ENCODE data around the gene DNAJB6.

DNA sequence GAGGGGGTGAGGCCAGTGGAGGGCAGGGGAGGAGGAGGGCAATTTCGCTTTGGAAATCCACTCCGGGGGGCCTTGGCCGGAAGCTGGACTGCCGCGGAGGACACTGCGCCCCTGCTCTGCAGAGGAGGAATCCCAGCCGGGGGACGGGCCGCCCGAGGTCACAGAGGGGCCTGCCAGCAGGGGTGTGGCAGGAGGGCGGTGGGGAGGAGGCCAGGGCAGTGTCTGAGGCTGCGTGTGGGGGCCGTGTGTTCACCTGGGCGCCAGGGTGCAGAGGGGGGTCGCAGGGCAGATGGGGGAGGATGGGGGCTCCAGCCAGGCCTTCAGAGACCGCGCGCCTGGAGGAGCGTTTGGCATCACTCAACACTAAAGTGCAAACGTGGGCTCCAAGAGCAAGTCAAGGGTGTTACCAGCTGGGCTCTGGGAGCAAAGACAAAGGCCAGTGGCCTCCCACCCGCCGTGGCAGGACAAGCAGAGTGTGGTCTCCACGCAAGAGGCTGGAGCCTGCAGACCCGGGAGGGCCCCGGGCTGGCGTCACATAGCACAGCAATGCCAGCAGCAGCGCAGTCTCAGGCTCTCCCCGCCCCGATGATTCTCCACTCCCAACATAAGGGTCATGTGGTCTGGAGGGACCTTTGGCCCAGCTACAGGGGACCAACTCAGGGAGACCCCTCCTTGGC, 45.3 kb upstream of the DNAJB6 start:
- no peak for TF ChIP-seq SP1 (IDR thresholded peaks at IDR 0.05; ENCODE audit: low read depth)
- TF ChIP-seq FOSL1 (IDR thresholded peaks at IDR 0.05; ENCODE audit: low read depth), result no peak
- TF ChIP-seq, protein P1, sequence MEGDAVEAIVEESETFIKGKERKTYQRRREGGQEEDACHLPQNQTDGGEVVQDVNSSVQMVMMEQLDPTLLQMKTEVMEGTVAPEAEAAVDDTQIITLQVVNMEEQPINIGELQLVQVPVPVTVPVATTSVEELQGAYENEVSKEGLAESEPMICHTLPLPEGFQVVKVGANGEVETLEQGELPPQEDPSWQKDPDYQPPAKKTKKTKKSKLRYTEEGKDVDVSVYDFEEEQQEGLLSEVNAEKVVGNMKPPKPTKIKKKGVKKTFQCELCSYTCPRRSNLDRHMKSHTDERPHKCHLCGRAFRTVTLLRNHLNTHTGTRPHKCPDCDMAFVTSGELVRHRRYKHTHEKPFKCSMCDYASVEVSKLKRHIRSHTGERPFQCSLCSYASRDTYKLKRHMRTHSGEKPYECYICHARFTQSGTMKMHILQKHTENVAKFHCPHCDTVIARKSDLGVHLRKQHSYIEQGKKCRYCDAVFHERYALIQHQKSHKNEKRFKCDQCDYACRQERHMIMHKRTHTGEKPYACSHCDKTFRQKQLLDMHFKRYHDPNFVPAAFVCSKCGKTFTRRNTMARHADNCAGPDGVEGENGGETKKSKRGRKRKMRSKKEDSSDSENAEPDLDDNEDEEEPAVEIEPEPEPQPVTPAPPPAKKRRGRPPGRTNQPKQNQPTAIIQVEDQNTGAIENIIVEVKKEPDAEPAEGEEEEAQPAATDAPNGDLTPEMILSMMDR (IDR thresholded peaks at IDR 0.05 in 2 of 3, conservative IDR thresholded peaks at IDR 0.05 in 1 of 3; ENCODE audit: borderline replicate concordance in 1 of 3, insufficient read depth in 1 of 3, low read depth in 2 of 3, low read length in 2 of 3), result no peak
- TF ChIP-seq POLR2A (IDR thresholded peaks at IDR 0.05; ENCODE audit: borderline replicate concordance, extremely low read depth, insufficient read depth, insufficient read length), result no peak
- TF ChIP-seq SIN3A (IDR thresholded peaks at IDR 0.05; ENCODE audit: low read depth), result no peak
- no peak for TF ChIP-seq JUND (IDR thresholded peaks at IDR 0.05)
- TF ChIP-seq YY1 (IDR thresholded peaks at IDR 0.05; ENCODE audit: extremely low read depth, insufficient replicate concordance, low read depth, low read length), result no peak
